Vagina (tissue), 2 donors: ENCODE measurements around the gene ZFP3.

Source experiments
- CTCF ChIP-seq, 3 experiments: fragments of 450-650 bp in 2 of 3; fragments of 200-600 bp in 1 of 3; sonication (generic) in 1 of 3; IDR thresholded peaks; one replicate each; pipeline ENCODE4 v1.5.1; 2017 to 2019; ENCODE audit warnings: antibody characterized with exemption in 3 of 3, mild to moderate bottlenecking in 2 of 3, moderate library complexity in 2 of 3
- POLR2A ChIP-seq, 2 donors: fragments of 450-650 bp; IDR thresholded peaks; one replicate each; pipeline ENCODE4 v1.6.1; 2017; ENCODE audit warnings: antibody characterized with exemption in 2 of 2, mild to moderate bottlenecking in 2 of 2, moderate library complexity in 2 of 2
- POLR2AphosphoS5 ChIP-seq, 2 donors: sonication (generic); formaldehyde crosslinking; IDR thresholded peaks; one replicate each; pipeline ENCODE4 v1.9.0; 2017; ENCODE audit warnings: antibody characterized with exemption in 2 of 2, mild to moderate bottlenecking in 2 of 2, low read depth in 1 of 2; ENCODE audit not compliant: insufficient read depth in 1 of 2

GRCh38 chr17:5118219-5118618 lies 40.0 kb downstream of the ZFP3 start:
- TF ChIP-seq POLR2A (IDR thresholded peaks at IDR 0.05): no peak
- no peak for TF ChIP-seq CTCF (IDR thresholded peaks at IDR 0.05)
- TF ChIP-seq POLR2AphosphoS5 (IDR thresholded peaks at IDR 0.05; ENCODE audit: insufficient read depth in 1 of 2, low read depth in 1 of 2): no peak
